SHP77 treated with DMSO at 0.1 percent for 48 hours (cell line): ENCODE results near the gene ACTR5.
"Not testable (repeated sequence)": the region's sequence is repeated elsewhere in the genome, so short reads cannot be mapped to it uniquely, and the experiment has no call there.

Experiments
- DNase-seq: peaks from one replicate; lab custom pipeline; 2025; lab: John Stamatoyannopoulos, UW

ACTR5 gene

GRCh38 chr20:38804682-38805501, 56.6 kb downstream of the ACTR5 start:
- no peak for DNase-seq

GRCh38 chr20:38805502-38805957, 57.3 kb downstream of the ACTR5 start, which contains the start of gene PPP1R16B:
PPP1R16B (plus strand) TSS chr20:38805697; CDS start chr20:38835926, 30,229 bp downstream.
- no peak for DNase-seq

- no peak for DNase-seq
Measured at GRCh38 chr20:38805958-38806854, 57.9 kb downstream of the ACTR5 start.

GRCh38 chr20:38806855-38807655, 58.8 kb downstream of the ACTR5 start:
- no peak for DNase-seq

- no peak for DNase-seq
Measured at GRCh38 chr20:38809942-38810341, 61.7 kb downstream of the ACTR5 start.

- no peak for DNase-seq
Measured at GRCh38 chr20:38810926-38811630, 62.8 kb downstream of the ACTR5 start.

- DNase-seq, result no peak
Measured at GRCh38 chr20:38811769-38812168, 63.5 kb downstream of the ACTR5 start.

GRCh38 chr20:38812182-38812581, 63.9 kb downstream of the ACTR5 start:
- DNase-seq, result no peak

GRCh38 chr20:38812709-38813573, 64.7 kb downstream of the ACTR5 start:
- DNase-seq, result no peak

- not testable (repeated sequence) for DNase-seq
Measured at GRCh38 chr20:38813574-38813962, 65.3 kb downstream of the ACTR5 start.

- DNase-seq, result no peak
Measured at GRCh38 chr20:38815446-38815845, 67.2 kb downstream of the ACTR5 start.

GRCh38 chr20:38818113-38819065, 70.1 kb downstream of the ACTR5 start:
- DNase-seq, result no peak
